Suprapubic skin (tissue), 4 donors: Measurements from ENCODE around the gene FUCA2. TPM values are rescaled to one million over a fixed set of nuclear protein-coding genes. Genes with fewer than 3 reads are reported as not detected.

Source experiments
- DNase-seq, 2 donors: peaks; one replicate each; pipeline ENCODE4 v3.0.0-alpha.2; 2019; ENCODE audit warnings: low spot score in 2 of 2
- H3K27ac ChIP-seq: fragments of 200-600 bp; sonication (generic); one replicate; pipeline ENCODE4 v1.5.1; 2019
- H3K27me3 ChIP-seq: fragments of 200-600 bp; sonication (generic); one replicate; pipeline ENCODE4 v1.5.1; 2019
- H3K36me3 ChIP-seq: fragments of 200-600 bp; sonication (generic); one replicate; pipeline ENCODE4 v1.5.1; 2019
- H3K4me1 ChIP-seq: fragments of 200-600 bp; sonication (generic); one replicate; pipeline ENCODE4 v1.5.1; 2019
- H3K4me3 ChIP-seq: fragments of 200-600 bp; sonication (generic); one replicate; pipeline ENCODE4 v1.5.1; 2019; ENCODE audit warnings: mild to moderate bottlenecking
- H3K9me3 ChIP-seq: fragments of 200-600 bp; sonication (generic); one replicate; pipeline ENCODE4 v1.5.1; 2019
- CTCF ChIP-seq, 2 donors: fragments of 200-600 bp in 1 of 2; fragments of 450-650 bp in 1 of 2; sonication (generic) in 1 of 2; IDR thresholded peaks; one replicate each; pipeline ENCODE4 v1.5.1; 2016 to 2019; ENCODE audit warnings: antibody characterized with exemption in 2 of 2, mild to moderate bottlenecking in 1 of 2, moderate library complexity in 1 of 2
- EP300 ChIP-seq: sonication (generic); formaldehyde crosslinking; IDR thresholded peaks from one replicate; pipeline ENCODE4 v1.6.1; 2017; ENCODE audit warnings: antibody characterized with exemption
- POLR2A ChIP-seq, 2 donors: fragments of 450-650 bp; IDR thresholded peaks; one replicate each; pipeline ENCODE4 v1.6.1; 2017; ENCODE audit warnings: antibody characterized with exemption in 2 of 2, mild to moderate bottlenecking in 2 of 2, moderate library complexity in 2 of 2
- POLR2AphosphoS5 ChIP-seq, 3 donors: sonication (generic); formaldehyde crosslinking; IDR thresholded peaks; one replicate each; pipeline ENCODE4 v1.6.1; 2017; ENCODE audit warnings: antibody characterized with exemption in 3 of 3
- WGBS: methylation state at CpG from one replicate; pipeline ENCODE4 v1.1.5; 2018; 5-methylcytosine and 5-hydroxymethylcytosine counted together
- total RNA-seq, 4 donors: library from RNA; depleted of rRNA; stranded (reverse); fragments of >200 nt; gene quantifications; one replicate each; pipeline ENCODE4 v1.1.0, GENCODE V29; 2016

FUCA2 gene
- total RNA-seq, 4 donors from 2014 or later = 4.7 to 15.5 (median 10.8) TPM

- peaks cover 15% of the 10 kb centered on the region for H3K4me1 ChIP-seq
- peaks cover 21% of the 10 kb centered on the region for H3K36me3 ChIP-seq
- WGBS = 95% methylated on average over 6 of the region's 6 CpGs
- DNase-seq = no peak
- no peaks in the 10 kb centered on the region for H3K27me3 ChIP-seq
- no peaks in the 10 kb centered on the region for H3K9me3 ChIP-seq
- H3K27ac ChIP-seq = no peak overlapping the region
- H3K4me3 ChIP-seq = no peak overlapping the region
- TF ChIP-seq POLR2A (IDR thresholded peaks at IDR 0.05) = no peak
- no peak for TF ChIP-seq EP300
- no peak for TF ChIP-seq CTCF (IDR thresholded peaks at IDR 0.05)
- no peak for TF ChIP-seq POLR2AphosphoS5 (IDR thresholded peaks at IDR 0.05)
These were observed 5.3 kb downstream of the FUCA2 start for GRCh38 chr6:143506199-143506598.

- Histone ChIP-seq H3K36me3 (peaks cover 23% of the 10 kb centered on the region), H3K4me3 (no peak overlapping the region), H3K9me3 (no peaks in the 10 kb centered on the region), H3K27me3 (no peaks in the 10 kb centered on the region), H3K27ac (no peak overlapping the region), H3K4me1 (peaks cover 9% of the 10 kb centered on the region)
- TF ChIP-seq EP300 = no peak
- no peak for TF ChIP-seq POLR2A (IDR thresholded peaks at IDR 0.05)
- TF ChIP-seq POLR2AphosphoS5 (IDR thresholded peaks at IDR 0.05) = no peak
- TF ChIP-seq CTCF (IDR thresholded peaks at IDR 0.05) = no peak
- 93% methylated on average over 2 of the region's 2 CpGs for WGBS
- DNase-seq = no peak
These were observed 6.0 kb downstream of the FUCA2 start for GRCh38 chr6:143505537-143505936.

- 81% methylated on average over 5 of the region's 5 CpGs for WGBS
- no peak for DNase-seq
- no peaks in the 10 kb centered on the region for H3K27me3 ChIP-seq
- no peak for TF ChIP-seq POLR2A (IDR thresholded peaks at IDR 0.05)
- H3K27ac ChIP-seq = no peak overlapping the region
- no peaks in the 10 kb centered on the region for H3K9me3 ChIP-seq
- peaks cover 5% of the 10 kb centered on the region for H3K4me1 ChIP-seq
- peaks cover 26% of the 10 kb centered on the region for H3K36me3 ChIP-seq
- H3K4me3 ChIP-seq = no peak overlapping the region
These were observed 6.4 kb downstream of the FUCA2 start for GRCh38 chr6:143505111-143505510.

- no peaks in the 10 kb centered on the region for H3K27me3 ChIP-seq
- 88% methylated on average over 1 of the region's 1 CpG for WGBS
- peaks cover 26% of the 10 kb centered on the region for H3K36me3 ChIP-seq
- no peaks in the 10 kb centered on the region for H3K4me1 ChIP-seq
- H3K27ac ChIP-seq = no peak overlapping the region
- H3K9me3 ChIP-seq = no peaks in the 10 kb centered on the region
- DNase-seq = no peak
- no peak overlapping the region for H3K4me3 ChIP-seq
- TF ChIP-seq CTCF (IDR thresholded peaks at IDR 0.05) (no peak), EP300 (no peak), POLR2AphosphoS5 (IDR thresholded peaks at IDR 0.05) (no peak), POLR2A (IDR thresholded peaks at IDR 0.05) (no peak)
These were observed 7.2 kb downstream of the FUCA2 start for GRCh38 chr6:143504369-143504768.

GRCh38 chr6:143501851-143502250, 9.7 kb downstream of the FUCA2 start:
- H3K36me3 ChIP-seq = peaks cover 35% of the 10 kb centered on the region
- DNase-seq = no peak
- H3K4me1 ChIP-seq = no peaks in the 10 kb centered on the region
- no peak overlapping the region for H3K27ac ChIP-seq
- TF ChIP-seq EP300 (no peak), CTCF (IDR thresholded peaks at IDR 0.05) (no peak), POLR2AphosphoS5 (IDR thresholded peaks at IDR 0.05) (no peak), POLR2A (IDR thresholded peaks at IDR 0.05) (no peak)
- no peak overlapping the region for H3K4me3 ChIP-seq
- WGBS = 84% methylated on average over 2 of the region's 2 CpGs
- no peaks in the 10 kb centered on the region for H3K27me3 ChIP-seq
- no peaks in the 10 kb centered on the region for H3K9me3 ChIP-seq

GRCh38 chr6:143498428-143498827, 13.1 kb downstream of the FUCA2 start:
- no peak for DNase-seq
- no peaks in the 10 kb centered on the region for H3K9me3 ChIP-seq
- WGBS = 68% methylated on average over 4 of the region's 4 CpGs
- no peak overlapping the region for H3K27ac ChIP-seq
- peaks cover 45% of the 10 kb centered on the region for H3K36me3 ChIP-seq
- no peaks in the 10 kb centered on the region for H3K27me3 ChIP-seq
- no peaks in the 10 kb centered on the region for H3K4me1 ChIP-seq
- no peak for TF ChIP-seq EP300
- no peak for TF ChIP-seq POLR2A (IDR thresholded peaks at IDR 0.05)
- no peak for TF ChIP-seq POLR2AphosphoS5 (IDR thresholded peaks at IDR 0.05)
- TF ChIP-seq CTCF (IDR thresholded peaks at IDR 0.05) = no peak
- H3K4me3 ChIP-seq = no peak overlapping the region
